Fibroblast of villous mesenchyme (primary cell): ENCODE results near the gene MAP3K10. TPM values are rescaled to one million over a fixed set of nuclear protein-coding genes. Genes with fewer than 3 reads are reported as not detected.

Experiments
- DNase-seq: peaks from one replicate; pipeline ENCODE4 v3.0.0-alpha.2; 2010; ENCODE audit warnings: low read depth
- H3K4me3 ChIP-seq: 2 replicates; pipeline ENCODE4 v1.5.1; 2011; ENCODE audit warnings: low read depth, mild to moderate bottlenecking, low read length
- total RNA-seq: library from RNA; depleted of rRNA; stranded (reverse); fragments of >200 nt; gene quantifications from 2 replicates; pipeline ENCODE4 v1.2.3, GENCODE V29; 2012
- TF ChIP-seq, protein P1 (sequence below): IDR thresholded peaks from 2 replicates; pipeline ENCODE4 v1.5.1; 2012; ENCODE audit warnings: low read depth, mild to moderate bottlenecking, low read length; ENCODE audit not compliant: insufficient read depth

MAP3K10 gene
- total RNA-seq, 1 donor: 8.6 TPM

DNA sequence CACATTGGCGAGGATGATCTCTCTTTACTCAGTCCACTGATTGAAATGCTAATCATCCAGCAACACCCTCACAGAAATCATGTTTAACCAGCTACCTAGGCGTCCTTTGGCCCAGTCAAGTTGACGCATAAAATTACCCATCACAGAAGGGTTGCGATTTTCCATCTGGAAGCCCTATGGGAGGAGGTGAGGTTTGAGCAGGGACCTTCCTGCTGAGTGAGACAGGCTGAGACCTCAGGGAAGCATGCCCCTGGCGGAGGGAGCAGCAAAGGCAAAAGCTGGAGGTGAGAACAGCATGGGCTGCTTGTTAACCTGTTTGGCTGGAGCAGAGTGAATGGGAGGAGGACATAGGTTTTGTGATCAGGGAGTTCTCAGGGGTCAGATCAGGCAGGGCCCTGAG, 19.7 kb downstream of the MAP3K10 start:
- DNase-seq: no peak
- TF ChIP-seq, protein P1, sequence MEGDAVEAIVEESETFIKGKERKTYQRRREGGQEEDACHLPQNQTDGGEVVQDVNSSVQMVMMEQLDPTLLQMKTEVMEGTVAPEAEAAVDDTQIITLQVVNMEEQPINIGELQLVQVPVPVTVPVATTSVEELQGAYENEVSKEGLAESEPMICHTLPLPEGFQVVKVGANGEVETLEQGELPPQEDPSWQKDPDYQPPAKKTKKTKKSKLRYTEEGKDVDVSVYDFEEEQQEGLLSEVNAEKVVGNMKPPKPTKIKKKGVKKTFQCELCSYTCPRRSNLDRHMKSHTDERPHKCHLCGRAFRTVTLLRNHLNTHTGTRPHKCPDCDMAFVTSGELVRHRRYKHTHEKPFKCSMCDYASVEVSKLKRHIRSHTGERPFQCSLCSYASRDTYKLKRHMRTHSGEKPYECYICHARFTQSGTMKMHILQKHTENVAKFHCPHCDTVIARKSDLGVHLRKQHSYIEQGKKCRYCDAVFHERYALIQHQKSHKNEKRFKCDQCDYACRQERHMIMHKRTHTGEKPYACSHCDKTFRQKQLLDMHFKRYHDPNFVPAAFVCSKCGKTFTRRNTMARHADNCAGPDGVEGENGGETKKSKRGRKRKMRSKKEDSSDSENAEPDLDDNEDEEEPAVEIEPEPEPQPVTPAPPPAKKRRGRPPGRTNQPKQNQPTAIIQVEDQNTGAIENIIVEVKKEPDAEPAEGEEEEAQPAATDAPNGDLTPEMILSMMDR: no peak
- no peak overlapping the region for H3K4me3 ChIP-seq

- TF ChIP-seq, protein P1: no peak
- H3K4me3 ChIP-seq: no peak overlapping the region
- no peak for DNase-seq
Observed at GRCh38 chr19:40213251-40213829, 22.1 kb downstream of the MAP3K10 start.

DNA sequence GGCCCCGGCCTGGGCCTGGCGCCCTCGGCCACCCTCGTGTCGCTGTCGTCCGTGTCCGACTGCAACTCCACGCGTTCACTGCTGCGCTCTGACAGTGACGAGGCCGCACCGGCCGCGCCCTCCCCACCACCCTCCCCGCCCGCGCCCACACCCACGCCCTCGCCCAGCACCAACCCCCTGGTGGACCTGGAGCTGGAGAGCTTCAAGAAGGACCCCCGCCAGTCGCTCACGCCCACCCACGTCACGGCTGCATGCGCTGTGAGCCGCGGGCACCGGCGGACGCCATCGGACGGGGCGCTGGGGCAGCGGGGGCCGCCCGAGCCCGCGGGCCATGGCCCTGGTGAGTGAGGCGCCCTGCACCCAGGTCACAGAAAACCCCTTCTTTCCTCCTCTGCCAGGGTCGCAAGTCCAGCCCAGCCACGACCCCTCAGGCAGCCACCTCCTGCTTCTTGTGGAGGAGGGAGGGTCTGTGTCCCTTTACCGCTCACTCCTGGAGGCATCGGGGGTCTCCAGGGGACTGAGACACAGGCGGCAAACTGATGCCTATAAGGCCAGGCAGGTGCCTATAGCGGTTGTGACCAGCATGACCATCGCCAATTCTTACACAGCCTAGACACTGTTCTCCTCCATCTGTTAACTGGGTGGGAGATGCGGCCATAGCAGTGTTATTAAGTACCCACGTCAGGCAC, 22.8 kb downstream of the MAP3K10 start:
- DNase-seq: no peak
- TF ChIP-seq, protein P1: no peak
- H3K4me3 ChIP-seq: no peak overlapping the region

- H3K4me3 ChIP-seq: no peak overlapping the region
- DNase-seq: no peak
- TF ChIP-seq, protein P1: no peak
Observed at GRCh38 chr19:40214936-40215335, 23.7 kb downstream of the MAP3K10 start.

DNA sequence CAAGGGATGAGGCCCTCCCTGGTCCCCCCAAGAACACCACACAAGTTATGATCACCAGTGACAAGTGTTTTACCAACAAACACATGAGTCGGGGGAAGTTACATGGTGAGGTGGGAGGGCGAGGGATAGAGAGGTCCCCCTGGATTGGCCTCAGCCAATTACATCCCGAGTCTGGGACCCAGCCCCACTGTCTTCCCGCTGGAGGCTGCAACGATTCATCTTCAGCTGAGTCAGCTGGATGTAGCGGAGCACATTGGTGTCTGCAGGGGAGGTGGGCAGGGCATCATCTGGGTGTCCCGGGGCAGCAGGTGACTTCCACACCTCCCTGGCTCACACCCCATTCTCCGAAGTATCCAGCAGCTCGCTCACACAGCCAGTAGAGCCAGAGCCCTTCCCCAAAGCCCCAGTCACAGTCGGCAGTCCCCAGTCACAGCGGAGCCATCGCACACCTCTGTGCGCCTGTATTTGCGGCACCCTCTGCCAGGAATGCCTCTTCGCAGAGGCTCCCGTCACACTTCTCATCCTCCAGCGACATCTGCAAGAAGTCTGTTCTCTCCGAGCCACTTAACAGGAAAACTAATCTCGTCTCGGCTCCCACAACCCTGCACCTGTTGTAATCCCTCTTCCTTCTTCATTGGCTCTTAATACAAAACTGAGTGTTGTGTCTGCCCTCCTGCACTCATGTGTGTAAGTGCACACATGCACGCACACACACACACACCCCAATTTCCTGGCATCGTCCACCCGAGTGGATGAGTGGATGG, 25.0 kb downstream of the MAP3K10 start:
- TF ChIP-seq, protein P1: no peak
- DNase-seq: no peak
- H3K4me3 ChIP-seq: no peak overlapping the region

- DNase-seq: no peak
- TF ChIP-seq, protein P1: no peak
- H3K4me3 ChIP-seq: no peak overlapping the region
Observed at GRCh38 chr19:40216777-40217026, 25.5 kb downstream of the MAP3K10 start.
